CD14-positive monocyte (primary cell): ENCODE results near the gene PLCB1. TPM values are rescaled to one million over a fixed set of nuclear protein-coding genes. Genes with fewer than 3 reads are reported as not detected.

Source experiments
- DNase-seq, 3 donors: peaks; one replicate each; pipeline ENCODE4 v3.0.0-alpha.2; 2011 to 2022
- H2AFZ ChIP-seq: 2 replicates; pipeline ENCODE4 v1.6.0; 2012; ENCODE audit warnings: mild to moderate bottlenecking, low read depth, low read length, inconsistent platforms; ENCODE audit not compliant: insufficient read depth, poor library complexity, severe bottlenecking
- H3K27ac ChIP-seq, 2 donors: 1 replicate in 1 of 2; 2 replicates in 1 of 2; pipeline ENCODE4 v1.5.1; 2012 to 2013; ENCODE audit warnings: low read length in 2 of 2, control low read depth in 1 of 2, inconsistent platforms in 1 of 2, low read depth in 1 of 2, mild to moderate bottlenecking in 1 of 2
- H3K27me3 ChIP-seq, 2 donors: one replicate each; pipeline versions ENCODE4 v1.6.0 to v1.6.1; 2011 to 2013; ENCODE audit warnings: low read length in 2 of 2; ENCODE audit not compliant: control insufficient read depth in 2 of 2, insufficient read depth in 2 of 2
- H3K36me3 ChIP-seq, 2 donors: replicated peaks in 1 of 2; 1 replicate in 1 of 2; 2 replicates in 1 of 2; pipeline versions ENCODE4 v1.5.1 to v1.6.1; 2012 to 2013; ENCODE audit warnings: low read length in 2 of 2, control low read depth in 1 of 2, inconsistent platforms in 1 of 2, mild to moderate bottlenecking in 1 of 2; ENCODE audit not compliant: insufficient read depth in 2 of 2, control insufficient read depth in 1 of 2
- H3K4me1 ChIP-seq, 2 donors: 1 replicate in 1 of 2; 2 replicates in 1 of 2; pipeline versions ENCODE4 v1.5.1 to v1.6.1; 2012 to 2013; ENCODE audit warnings: low read length in 2 of 2, control low read depth in 1 of 2, inconsistent platforms in 1 of 2, mild to moderate bottlenecking in 1 of 2, moderate library complexity in 1 of 2; ENCODE audit not compliant: insufficient read depth in 2 of 2, control insufficient read depth in 1 of 2
- H3K4me2 ChIP-seq: replicated peaks from 2 replicates; pipeline ENCODE3; 2012; ENCODE audit warnings: low read length, moderate library complexity, mild to moderate bottlenecking; ENCODE audit not compliant: poor library complexity, severe bottlenecking; ENCODE audit errors: extremely low read depth
- H3K4me3 ChIP-seq, 3 experiments: fragments of 200-600 bp in 1 of 3; sonication (generic) in 1 of 3; replicated peaks in 1 of 3; 1 replicate in 2 of 3; 2 replicates in 1 of 3; pipeline ENCODE4 v1.5.1; 2011 to 2013; ENCODE audit warnings: low read length in 3 of 3, mild to moderate bottlenecking in 3 of 3, control low read depth in 2 of 3, low read depth in 2 of 3, inconsistent platforms in 1 of 3, moderate library complexity in 1 of 3
- H3K79me2 ChIP-seq: 2 replicates; pipeline ENCODE4 v1.6.0; 2012; ENCODE audit warnings: mild to moderate bottlenecking, control low read depth, inconsistent platforms, low read length, moderate library complexity; ENCODE audit not compliant: insufficient read depth
- H3K9ac ChIP-seq: 2 replicates; pipeline ENCODE4 v1.6.0; 2017; ENCODE audit warnings: low read length, mild to moderate bottlenecking; ENCODE audit not compliant: insufficient read depth, poor library complexity, severe bottlenecking
- H3K9me3 ChIP-seq, 2 donors: replicated peaks in 1 of 2; 1 replicate in 1 of 2; 2 replicates in 1 of 2; pipeline versions ENCODE4 v1.5.1 to v1.6.1; 2012 to 2013; ENCODE audit warnings: low read length in 2 of 2, control low read depth in 1 of 2; ENCODE audit not compliant: control insufficient read depth in 1 of 2, insufficient read depth in 1 of 2
- H4K20me1 ChIP-seq: 2 replicates; pipeline ENCODE4 v1.6.0; 2012; ENCODE audit warnings: mild to moderate bottlenecking, low read length, control low read depth, moderate library complexity; ENCODE audit not compliant: insufficient read depth
- H3K27ac Mint-ChIP-seq, 7 donors: one replicate each; pipeline ENCODE4 v1.8.0; 2020; ENCODE audit warnings: mild to moderate bottlenecking in 7 of 7, mixed read lengths in 7 of 7, moderate library complexity in 6 of 7, inconsistent platforms in 2 of 7
- H3K27me3 Mint-ChIP-seq, 3 donors: one replicate each; pipeline ENCODE4 v1.8.0; 2021 to 2022; ENCODE audit warnings: low read depth in 3 of 3, mild to moderate bottlenecking in 3 of 3, mixed read lengths in 3 of 3, moderate library complexity in 3 of 3, inconsistent platforms in 1 of 3
- H3K36me3 Mint-ChIP-seq, 2 donors: one replicate each; pipeline ENCODE4 v1.8.0; 2020; ENCODE audit warnings: mixed read lengths in 2 of 2, inconsistent platforms in 1 of 2, mild to moderate bottlenecking in 1 of 2
- H3K4me1 Mint-ChIP-seq: one replicate; pipeline ENCODE4 v1.8.0; 2020; ENCODE audit warnings: mild to moderate bottlenecking, mixed read lengths
- H3K4me3 Mint-ChIP-seq, 2 donors: one replicate each; pipeline ENCODE4 v1.8.0; 2020; ENCODE audit warnings: mild to moderate bottlenecking in 2 of 2, mixed read lengths in 2 of 2, moderate library complexity in 1 of 2
- H3K9me3 Mint-ChIP-seq, 7 donors: one replicate each; pipeline ENCODE4 v1.8.0; 2020 to 2022; ENCODE audit warnings: mixed read lengths in 7 of 7, mild to moderate bottlenecking in 6 of 7, moderate library complexity in 6 of 7, inconsistent platforms in 2 of 7
- WGBS: methylation state at CpG from one replicate; pipeline ENCODE4 v1.1.5; 2013; ENCODE audit warnings: missing lambda C conversion rate; ENCODE audit not compliant: insufficient coverage; 5-methylcytosine and 5-hydroxymethylcytosine counted together
- intact Hi-C, 2 donors: fragments of 100-400 bp; cut with micrococcal nuclease; formaldehyde crosslinking; loops; one replicate each; pipeline versions ENCODE4 v1.15.0 to v1.15.1; 2023
- polyA plus RNA-seq, 3 donors: library from polyadenylated mRNA; depleted of rRNA in 1 of 3; unstranded in 2 of 3; stranded (reverse) in 1 of 3; fragments of 300-500 nt in 2 of 3; fragments of >200 nt in 1 of 3; fragmentation: Illumina TruSeq in 2 of 3; gene quantifications; 1 replicate in 2 of 3; 2 replicates in 1 of 3; pipeline ENCODE4 v1.2.3, GENCODE V29; 2012 to 2021
- TF ChIP-seq, protein P1 (sequence below): fragments of 200-600 bp; IDR thresholded peaks from one replicate; pipeline ENCODE4 v1.8.0; 2022; ENCODE audit warnings: antibody characterized with exemption, mild to moderate bottlenecking

The PLCB1 gene
- polyA plus RNA-seq, 3 donors = 8.6 to 16.4 (median 13.2) TPM

DNA sequence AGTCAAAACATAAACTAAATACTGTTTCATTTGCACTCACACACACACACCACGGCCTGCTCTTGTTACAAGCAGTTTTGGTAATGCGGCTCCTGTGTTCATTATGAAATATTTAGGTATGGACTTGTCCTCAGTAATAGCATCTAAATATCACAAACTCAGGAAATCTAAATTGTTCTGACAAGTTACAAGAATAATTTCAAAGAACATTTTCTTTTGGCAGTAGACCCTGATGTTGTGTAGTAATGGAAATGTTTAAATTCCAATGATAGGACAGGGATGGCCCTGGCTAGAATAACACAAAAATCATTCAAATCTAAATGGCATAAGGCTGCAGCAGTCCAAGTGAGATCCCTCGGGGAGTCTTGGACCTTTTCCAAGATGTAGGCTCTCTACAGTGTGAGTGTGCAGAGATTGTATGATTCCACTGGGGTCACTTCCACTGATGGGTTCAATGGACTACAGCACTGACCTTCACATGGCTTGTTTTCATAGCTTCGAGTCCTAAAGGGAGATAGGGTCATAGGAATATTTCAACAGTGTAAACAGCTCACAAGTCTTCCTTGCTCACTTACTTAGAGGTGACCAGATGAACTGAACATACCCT lies 726.2 kb downstream of the PLCB1 start:
- no peak for DNase-seq
- Histone ChIP-seq H3K36me3 (no peaks in the 10 kb centered on the region), H3K4me2 (no peak overlapping the region), H3K4me1 (no peaks in the 10 kb centered on the region), H3K4me3 (no peak overlapping the region), H3K79me2 (no peaks in the 10 kb centered on the region), H4K20me1 (no peaks in the 10 kb centered on the region), H3K9me3 (no peaks in the 10 kb centered on the region), H3K27me3 (no peaks in the 10 kb centered on the region), H3K27ac (no peak overlapping the region), H2AFZ (no peak overlapping the region), H3K9ac (no peak overlapping the region)
- WGBS = no CpG with 5 or more reads among the region's 4 CpGs
- no peak overlapping the region for H3K4me3 Mint-ChIP-seq
- intact Hi-C loops = no loop called here
- H3K4me1 Mint-ChIP-seq = no peaks in the 10 kb centered on the region
- no peak overlapping the region for H3K27ac Mint-ChIP-seq
- peaks cover 0 to 2% of the 10 kb centered on the region in 2 donors for H3K36me3 Mint-ChIP-seq
- no peaks in the 10 kb centered on the region for H3K27me3 Mint-ChIP-seq
- TF ChIP-seq, protein P1, sequence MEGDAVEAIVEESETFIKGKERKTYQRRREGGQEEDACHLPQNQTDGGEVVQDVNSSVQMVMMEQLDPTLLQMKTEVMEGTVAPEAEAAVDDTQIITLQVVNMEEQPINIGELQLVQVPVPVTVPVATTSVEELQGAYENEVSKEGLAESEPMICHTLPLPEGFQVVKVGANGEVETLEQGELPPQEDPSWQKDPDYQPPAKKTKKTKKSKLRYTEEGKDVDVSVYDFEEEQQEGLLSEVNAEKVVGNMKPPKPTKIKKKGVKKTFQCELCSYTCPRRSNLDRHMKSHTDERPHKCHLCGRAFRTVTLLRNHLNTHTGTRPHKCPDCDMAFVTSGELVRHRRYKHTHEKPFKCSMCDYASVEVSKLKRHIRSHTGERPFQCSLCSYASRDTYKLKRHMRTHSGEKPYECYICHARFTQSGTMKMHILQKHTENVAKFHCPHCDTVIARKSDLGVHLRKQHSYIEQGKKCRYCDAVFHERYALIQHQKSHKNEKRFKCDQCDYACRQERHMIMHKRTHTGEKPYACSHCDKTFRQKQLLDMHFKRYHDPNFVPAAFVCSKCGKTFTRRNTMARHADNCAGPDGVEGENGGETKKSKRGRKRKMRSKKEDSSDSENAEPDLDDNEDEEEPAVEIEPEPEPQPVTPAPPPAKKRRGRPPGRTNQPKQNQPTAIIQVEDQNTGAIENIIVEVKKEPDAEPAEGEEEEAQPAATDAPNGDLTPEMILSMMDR = no peak
- no peaks in the 10 kb centered on the region for H3K9me3 Mint-ChIP-seq

DNA sequence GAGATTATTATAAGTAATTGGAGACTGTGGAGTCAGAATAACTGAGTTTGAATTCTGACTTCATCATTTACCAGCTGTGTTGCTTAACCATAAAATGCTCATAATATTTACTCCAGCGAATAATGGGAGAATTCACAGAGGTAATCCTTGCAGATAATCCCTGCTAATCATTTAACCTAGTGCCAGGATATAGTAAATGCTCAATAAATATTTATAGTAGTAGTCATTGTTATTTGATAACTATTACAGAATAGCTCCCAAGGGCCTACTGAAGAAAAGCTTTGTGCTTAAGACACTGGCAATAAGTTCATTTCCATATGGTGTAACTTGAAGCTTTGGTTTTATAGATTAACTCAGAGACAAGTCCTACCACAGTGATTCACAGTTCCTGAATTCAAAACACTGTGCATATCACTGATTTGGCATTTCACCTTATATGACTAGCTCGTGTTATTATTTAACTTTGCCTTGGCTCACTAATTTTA lies 728.0 kb downstream of the PLCB1 start:
- intact Hi-C loops = no loop called here
- no peaks in the 10 kb centered on the region for H3K36me3 Mint-ChIP-seq
- H3K9me3 Mint-ChIP-seq = no peaks in the 10 kb centered on the region
- no peaks in the 10 kb centered on the region for H3K79me2 ChIP-seq
- no peak overlapping the region for H2AFZ ChIP-seq
- WGBS = 0% methylated on average over 1 of the region's 2 CpGs
- H3K4me3 Mint-ChIP-seq = no peak overlapping the region
- H3K4me1 ChIP-seq = no peaks in the 10 kb centered on the region
- no peak overlapping the region for H3K9ac ChIP-seq
- H3K27ac ChIP-seq = no peak overlapping the region
- H3K27me3 Mint-ChIP-seq = no peaks in the 10 kb centered on the region
- DNase-seq = no peak
- no peak overlapping the region for H3K4me3 ChIP-seq
- H3K27ac Mint-ChIP-seq = no peak overlapping the region
- no peaks in the 10 kb centered on the region for H3K27me3 ChIP-seq
- no peak overlapping the region for H3K4me2 ChIP-seq
- H4K20me1 ChIP-seq = no peaks in the 10 kb centered on the region
- no peaks in the 10 kb centered on the region for H3K4me1 Mint-ChIP-seq
- TF ChIP-seq, protein P1 = no peak
- H3K9me3 ChIP-seq = no peaks in the 10 kb centered on the region
- H3K36me3 ChIP-seq = no peaks in the 10 kb centered on the region
